Measurements from ENCODE around the gene HBG2.

HBG2 gene

DNA sequence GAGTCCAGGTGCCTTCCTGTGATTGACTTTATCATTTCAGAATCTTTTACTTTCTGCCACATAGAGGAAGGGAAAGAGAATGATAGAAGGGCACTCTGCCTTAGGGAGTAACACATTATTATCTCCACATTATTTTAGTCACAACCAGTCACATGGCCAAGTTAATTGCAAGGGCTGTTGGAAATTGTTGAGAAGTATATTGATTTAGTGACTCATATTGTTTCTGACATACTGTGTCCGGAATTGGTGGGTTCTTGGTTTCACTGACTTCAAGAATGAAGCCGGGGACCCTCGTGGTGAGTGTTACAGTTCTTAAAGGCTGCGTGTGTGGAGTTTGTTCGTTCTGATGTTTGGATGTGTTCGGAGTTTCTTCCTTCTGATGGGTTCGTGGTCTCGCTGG is 38.4 kb upstream of the HBG2 start:
- Histone ChIP-seq H3K4me2 (ENCODE audit: low read depth, low read length, poor library complexity, severe bottlenecking) (no peak overlapping the region), H3K36me3 (ENCODE audit: insufficient read depth, low read length) (no peaks in the 10 kb centered on the region), H4K20me1 (ENCODE audit: insufficient read depth, low read length, poor library complexity, severe bottlenecking) (no peaks in the 10 kb centered on the region), H2AFZ (ENCODE audit: low read length) (no peak overlapping the region), H3K9me3 (ENCODE audit: insufficient read depth, low read depth, low read length) (no peaks in the 10 kb centered on the region), H3K4me3 (ENCODE audit: low read length, poor library complexity, severe bottlenecking) (no peak overlapping the region), H3K9ac (ENCODE audit: low read depth, low read length, poor library complexity, severe bottlenecking) (no peak overlapping the region), H3K27me3 (ENCODE audit: insufficient read depth, low read length, poor library complexity, severe bottlenecking) (no peaks in the 10 kb centered on the region), H3K9me2 (replicated peaks; ENCODE audit: low read depth, low read length) (no peaks in the 10 kb centered on the region), H3K79me2 (ENCODE audit: insufficient read depth, low read length) (no peaks in the 10 kb centered on the region), H3K4me1 (ENCODE audit: insufficient read depth, low read length, poor library complexity, severe bottlenecking) (no peaks in the 10 kb centered on the region), H3F3A (ENCODE audit: low read depth) (no peaks in the 10 kb centered on the region)
- TF ChIP-seq EZH2phosphoT487 (IDR thresholded peaks at IDR 0.05; ENCODE audit: borderline replicate concordance) = no peak
- TF ChIP-seq, protein P1, sequence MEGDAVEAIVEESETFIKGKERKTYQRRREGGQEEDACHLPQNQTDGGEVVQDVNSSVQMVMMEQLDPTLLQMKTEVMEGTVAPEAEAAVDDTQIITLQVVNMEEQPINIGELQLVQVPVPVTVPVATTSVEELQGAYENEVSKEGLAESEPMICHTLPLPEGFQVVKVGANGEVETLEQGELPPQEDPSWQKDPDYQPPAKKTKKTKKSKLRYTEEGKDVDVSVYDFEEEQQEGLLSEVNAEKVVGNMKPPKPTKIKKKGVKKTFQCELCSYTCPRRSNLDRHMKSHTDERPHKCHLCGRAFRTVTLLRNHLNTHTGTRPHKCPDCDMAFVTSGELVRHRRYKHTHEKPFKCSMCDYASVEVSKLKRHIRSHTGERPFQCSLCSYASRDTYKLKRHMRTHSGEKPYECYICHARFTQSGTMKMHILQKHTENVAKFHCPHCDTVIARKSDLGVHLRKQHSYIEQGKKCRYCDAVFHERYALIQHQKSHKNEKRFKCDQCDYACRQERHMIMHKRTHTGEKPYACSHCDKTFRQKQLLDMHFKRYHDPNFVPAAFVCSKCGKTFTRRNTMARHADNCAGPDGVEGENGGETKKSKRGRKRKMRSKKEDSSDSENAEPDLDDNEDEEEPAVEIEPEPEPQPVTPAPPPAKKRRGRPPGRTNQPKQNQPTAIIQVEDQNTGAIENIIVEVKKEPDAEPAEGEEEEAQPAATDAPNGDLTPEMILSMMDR (conservative IDR thresholded peaks at IDR 0.05; ENCODE audit: low read length) = no peak

DNA sequence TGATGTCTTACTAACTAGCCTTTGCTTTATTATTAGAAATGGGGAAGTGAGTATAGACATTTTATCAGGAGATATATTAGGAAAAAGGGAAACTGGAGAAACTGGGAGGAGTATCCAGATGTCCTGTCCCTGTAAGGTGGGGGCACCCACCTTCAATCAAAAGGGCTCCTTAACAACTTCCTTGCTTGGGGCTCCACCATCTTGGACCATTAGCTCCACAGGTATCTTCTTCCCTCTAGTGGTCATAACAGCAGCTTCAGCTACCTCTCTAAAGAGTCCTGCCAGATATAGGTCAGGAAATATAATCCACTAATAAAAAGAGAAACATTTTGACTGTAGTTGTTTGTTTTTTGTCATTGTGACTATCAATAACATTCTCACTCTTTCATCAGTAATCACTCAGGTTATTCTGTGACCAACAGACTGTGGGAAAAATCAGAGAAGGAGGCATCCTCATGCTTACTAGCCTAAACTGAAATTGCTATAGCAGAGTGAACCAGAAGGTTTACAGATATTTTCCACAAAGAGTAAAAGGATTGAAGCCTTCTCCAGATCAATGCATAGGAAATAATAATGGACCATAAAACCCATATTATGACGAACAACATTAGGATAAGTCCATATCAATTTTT is 36.7 kb upstream of the HBG2 start:
- no peaks in the 10 kb centered on the region for H3K9me3 ChIP-seq (ENCODE audit: insufficient read depth, low read depth, low read length)
- no peak overlapping the region for H3K4me3 ChIP-seq (ENCODE audit: low read length, poor library complexity, severe bottlenecking)
- H3K27me3 ChIP-seq (ENCODE audit: insufficient read depth, low read length, poor library complexity, severe bottlenecking) = no peaks in the 10 kb centered on the region
- H3K9ac ChIP-seq (ENCODE audit: low read depth, low read length, poor library complexity, severe bottlenecking) = no peak overlapping the region
- H4K20me1 ChIP-seq (ENCODE audit: insufficient read depth, low read length, poor library complexity, severe bottlenecking) = no peaks in the 10 kb centered on the region
- H3K4me1 ChIP-seq (ENCODE audit: insufficient read depth, low read length, poor library complexity, severe bottlenecking) = no peaks in the 10 kb centered on the region
- H3K4me2 ChIP-seq (ENCODE audit: low read depth, low read length, poor library complexity, severe bottlenecking) = no peak overlapping the region
- no peaks in the 10 kb centered on the region for H3K36me3 ChIP-seq (ENCODE audit: insufficient read depth, low read length)
- H2AFZ ChIP-seq (ENCODE audit: low read length) = peak overlapping the region; percentile 38; the same call in 1 of the 2 replicates
- no peaks in the 10 kb centered on the region for H3K9me2 ChIP-seq (replicated peaks; ENCODE audit: low read depth, low read length)
- no peaks in the 10 kb centered on the region for H3K79me2 ChIP-seq (ENCODE audit: insufficient read depth, low read length)
- TF ChIP-seq, protein P1 (conservative IDR thresholded peaks at IDR 0.05; ENCODE audit: low read length) = peak; percentile 71
- no peak for TF ChIP-seq EZH2phosphoT487 (IDR thresholded peaks at IDR 0.05; ENCODE audit: borderline replicate concordance)
- no peaks in the 10 kb centered on the region for H3F3A ChIP-seq (ENCODE audit: low read depth)

DNA sequence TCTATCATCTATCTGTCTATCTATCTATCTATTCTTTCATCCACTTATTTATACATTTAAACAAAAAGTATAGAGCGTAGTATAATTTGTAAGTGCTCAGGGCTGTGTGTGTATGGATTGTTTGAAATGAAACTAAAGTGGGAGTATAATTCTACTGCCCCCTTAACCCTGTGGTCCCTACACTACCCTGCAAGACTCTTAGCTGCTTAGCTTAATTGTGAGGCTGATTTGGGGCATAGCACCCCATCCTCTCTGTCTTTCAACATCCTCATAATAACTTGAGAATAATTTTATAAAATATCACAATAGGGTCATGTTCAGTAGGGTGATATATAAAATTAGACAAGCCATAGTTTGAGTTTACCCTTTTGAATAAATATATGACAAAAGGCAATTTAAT is 35.5 kb upstream of the HBG2 start:
- no peaks in the 10 kb centered on the region for H3K27me3 ChIP-seq (ENCODE audit: insufficient read depth, low read length, poor library complexity, severe bottlenecking)
- H3K4me1 ChIP-seq (ENCODE audit: insufficient read depth, low read length, poor library complexity, severe bottlenecking) = no peaks in the 10 kb centered on the region
- H2AFZ ChIP-seq (ENCODE audit: low read length) = no peak overlapping the region
- no peak overlapping the region for H3K9ac ChIP-seq (ENCODE audit: low read depth, low read length, poor library complexity, severe bottlenecking)
- H3K79me2 ChIP-seq (ENCODE audit: insufficient read depth, low read length) = no peaks in the 10 kb centered on the region
- H3K9me2 ChIP-seq (replicated peaks; ENCODE audit: low read depth, low read length) = no peaks in the 10 kb centered on the region
- H3F3A ChIP-seq (ENCODE audit: low read depth) = no peaks in the 10 kb centered on the region
- no peaks in the 10 kb centered on the region for H3K36me3 ChIP-seq (ENCODE audit: insufficient read depth, low read length)
- no peaks in the 10 kb centered on the region for H3K9me3 ChIP-seq (ENCODE audit: insufficient read depth, low read depth, low read length)
- H4K20me1 ChIP-seq (ENCODE audit: insufficient read depth, low read length, poor library complexity, severe bottlenecking) = no peaks in the 10 kb centered on the region
- no peak overlapping the region for H3K4me3 ChIP-seq (ENCODE audit: low read length, poor library complexity, severe bottlenecking)
- TF ChIP-seq, protein P1 (conservative IDR thresholded peaks at IDR 0.05; ENCODE audit: low read length) = no peak
- no peak overlapping the region for H3K4me2 ChIP-seq (ENCODE audit: low read depth, low read length, poor library complexity, severe bottlenecking)

Data from Loucy (cell line).